ENCODE results near the gene RXRA. TPM values are rescaled to one million over a fixed set of nuclear protein-coding genes. Genes with fewer than 3 reads are reported as not detected.

Gene RXRA
- total and polyA plus RNA-seq, 2 of the 13 experiments (the other 11 are each of a cell fraction or from before 2014, with no cell fraction given): 18.9 to 29.2 TPM

- DNase-seq (ENCODE audit: low spot score) (no peak), FAIRE-seq (no peak), ATAC-seq (no peak)
- peaks cover 86% of the 10 kb centered on the region for H3K79me2 ChIP-seq (ENCODE audit: insufficient read depth, low read length)
- no peak overlapping the region for H3K27ac ChIP-seq (ENCODE audit: extremely low read length, insufficient read depth, low read length)
- intact Hi-C loops (cut with micrococcal nuclease; ENCODE audit: unreplicated experiment): no loop called here
- no peak for TF ChIP-seq GTF3A (CRISPR knock-in tag; conservative IDR thresholded peaks at IDR 0.05)
- TF ChIP-seq ZMYM3 (CRISPR knock-in tag; IDR thresholded peaks at IDR 0.05): 0 out of 2 replicates have a peak, but pooled peaks have one; percentile 45
- peak; percentile 85 for TF ChIP-seq ZNF629 (CRISPR knock-in tag; conservative IDR thresholded peaks at IDR 0.05)
- TF ChIP-seq DZIP1 (CRISPR knock-in tag; IDR thresholded peaks at IDR 0.05): no peak
- no peak for TF ChIP-seq KLF9 (CRISPR knock-in tag; IDR thresholded peaks at IDR 0.05; ENCODE audit: low read depth)
- TF ChIP-seq USF2 (IDR thresholded peaks at IDR 0.05; ENCODE audit: low read depth, low read length): no peak
- no peak for TF ChIP-seq USF2 (CRISPR knock-in tag; IDR thresholded peaks at IDR 0.05; ENCODE audit: borderline replicate concordance)
- no peak for TF ChIP-seq MAFK (conservative IDR thresholded peaks at IDR 0.05 in 1 of 2, IDR thresholded peaks at IDR 0.05 in 1 of 2; ENCODE audit: low read length in 2 of 2)
- TF ChIP-seq ZNF430 (CRISPR knock-in tag; IDR thresholded peaks at IDR 0.05): no peak
- no peak for TF ChIP-seq PLSCR1 (CRISPR knock-in tag; IDR thresholded peaks at IDR 0.05; ENCODE audit: borderline replicate concordance)
- H3K4me3 ChIP-seq (replicated peaks in 1 of 3; ENCODE audit: insufficient read depth in 1 of 3, low read depth in 2 of 3, low read length in 3 of 3): no peak overlapping the region
- 100% methylated on average over 1 of the region's 3 CpGs for WGBS (ENCODE audit: low lambda C conversion rate)
- POLR2A ChIA-PET: interaction anchor here (3.2 to 3.7 kb wide), 2 partner anchors 11 to 34 kb away, joined by 23 to 28 read pairs; no protein-coding TSS in a partner anchor
- H2AFZ ChIP-seq (ENCODE audit: low read length): no peak overlapping the region
- no TSS peak for BruUV-seq (replicated peaks)
- CTCF ChIA-PET (ENCODE audit: low intra/inter-chr PET ratio, low total read pairs): no interaction called here
- no peaks in the 10 kb centered on the region for H3K36me3 ChIP-seq (replicated peaks in 1 of 2; ENCODE audit: control insufficient read depth in 1 of 2, insufficient read depth in 2 of 2, low read length in 2 of 2)
- H3K27me3 ChIP-seq (ENCODE audit: control insufficient read depth in 1 of 2, insufficient read depth in 2 of 2, low read length in 2 of 2): no peaks in the 10 kb centered on the region; a peak in 1 of 5 replicates
- H3K4me2 ChIP-seq (ENCODE audit: low read depth, low read length): peak overlapping the region; percentile 98; the same call in 1 of the 2 replicates
- H3K9ac ChIP-seq (ENCODE audit: insufficient read depth, low read depth, low read length): no peak overlapping the region
- H3K9me3 ChIP-seq (ENCODE audit: low read length): no peaks in the 10 kb centered on the region
- H3K4me1 ChIP-seq (ENCODE audit: insufficient read depth, low read length): peaks cover 77% of the 10 kb centered on the region
- peaks cover 51% of the 10 kb centered on the region; the same call in 1 of the 2 replicates for H4K20me1 ChIP-seq (ENCODE audit: insufficient read depth, low read length)
- in situ Hi-C loops (cut with HindIII; ENCODE audit: extremely low pct_ligation_motif_present, low pct_unique_long_range_greater_than_20kb): loop anchor here (10.0 kb wide), 1 partner anchor 266 kb away; the partner anchor contains the start of gene BRD3
Observed at GRCh38 chr9:134330590-134330989, 4.3 kb downstream of the RXRA start.
